Hepatocyte (in vitro differentiated cells): ENCODE data around the gene HEBP1.

Source experiments
- EZH2 ChIP-seq: fragments of 200-600 bp; sonication (generic); IDR thresholded peaks from 2 replicates; pipeline ENCODE4 v1.6.1; 2016; ENCODE audit warnings: antibody characterized with exemption, mild to moderate bottlenecking, borderline replicate concordance
- EZH2phosphoT487 ChIP-seq: fragments of 200-600 bp; sonication (generic); IDR thresholded peaks from one replicate; pipeline ENCODE4 v1.6.1; 2018; ENCODE audit warnings: antibody characterized with exemption, mild to moderate bottlenecking, low read depth, moderate library complexity; ENCODE audit not compliant: unreplicated experiment, severe bottlenecking
- TF ChIP-seq, protein P1 (sequence below): fragments of 200-600 bp; sonication (generic); IDR thresholded peaks from 2 replicates; pipeline ENCODE4 v1.5.1; 2016; ENCODE audit warnings: antibody characterized with exemption, mild to moderate bottlenecking; ENCODE audit not compliant: poor library complexity

DNA sequence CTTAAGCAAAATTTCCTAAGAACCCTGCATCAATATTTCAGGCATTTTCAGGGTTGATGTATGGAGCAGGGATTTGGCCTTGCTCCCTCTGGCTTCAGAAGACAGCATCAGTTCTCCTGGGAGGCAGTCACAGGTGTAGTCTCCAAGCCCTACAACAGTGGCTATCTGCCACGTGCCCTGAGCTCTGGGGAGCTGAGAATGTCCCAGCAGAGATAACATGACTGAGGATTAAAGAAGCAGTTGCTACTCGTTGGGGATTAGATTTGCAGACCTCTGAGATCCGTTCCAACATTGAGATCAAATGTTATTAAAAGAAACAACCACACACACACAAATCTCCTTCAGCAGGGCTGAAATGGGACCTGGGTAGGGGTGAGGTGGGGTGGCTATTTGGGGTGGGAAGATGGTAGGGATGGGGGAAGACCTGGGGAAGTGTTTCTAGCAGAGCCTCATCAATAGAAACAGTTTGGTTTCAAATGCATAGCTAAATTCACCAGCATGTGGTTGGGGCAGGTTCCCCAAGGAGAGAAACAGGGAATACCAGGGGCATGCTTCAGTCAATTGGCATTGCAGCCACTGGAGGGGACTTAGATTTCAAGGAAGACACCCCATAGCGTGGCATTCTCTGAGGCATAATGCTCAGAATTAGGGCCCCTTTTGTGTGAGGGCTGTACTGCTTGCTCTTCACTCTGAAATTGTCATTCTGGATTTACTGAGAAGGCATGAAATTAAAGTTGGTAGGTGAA is 28.9 kb upstream of the HEBP1 start:
- TF ChIP-seq, protein P1, sequence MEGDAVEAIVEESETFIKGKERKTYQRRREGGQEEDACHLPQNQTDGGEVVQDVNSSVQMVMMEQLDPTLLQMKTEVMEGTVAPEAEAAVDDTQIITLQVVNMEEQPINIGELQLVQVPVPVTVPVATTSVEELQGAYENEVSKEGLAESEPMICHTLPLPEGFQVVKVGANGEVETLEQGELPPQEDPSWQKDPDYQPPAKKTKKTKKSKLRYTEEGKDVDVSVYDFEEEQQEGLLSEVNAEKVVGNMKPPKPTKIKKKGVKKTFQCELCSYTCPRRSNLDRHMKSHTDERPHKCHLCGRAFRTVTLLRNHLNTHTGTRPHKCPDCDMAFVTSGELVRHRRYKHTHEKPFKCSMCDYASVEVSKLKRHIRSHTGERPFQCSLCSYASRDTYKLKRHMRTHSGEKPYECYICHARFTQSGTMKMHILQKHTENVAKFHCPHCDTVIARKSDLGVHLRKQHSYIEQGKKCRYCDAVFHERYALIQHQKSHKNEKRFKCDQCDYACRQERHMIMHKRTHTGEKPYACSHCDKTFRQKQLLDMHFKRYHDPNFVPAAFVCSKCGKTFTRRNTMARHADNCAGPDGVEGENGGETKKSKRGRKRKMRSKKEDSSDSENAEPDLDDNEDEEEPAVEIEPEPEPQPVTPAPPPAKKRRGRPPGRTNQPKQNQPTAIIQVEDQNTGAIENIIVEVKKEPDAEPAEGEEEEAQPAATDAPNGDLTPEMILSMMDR = no peak
- TF ChIP-seq EZH2 (no peak), EZH2phosphoT487 (no peak)
